Measurements from ENCODE around the gene ZNF662.

GRCh38 chr3:42964266-42964665 is 58.3 kb downstream of the ZNF662 start:
- no peak for TF ChIP-seq ZC3H10 (CRISPR knock-in tag; IDR thresholded peaks at IDR 0.05)
- TF ChIP-seq PATZ1 (CRISPR knock-in tag; IDR thresholded peaks at IDR 0.05; ENCODE audit: borderline replicate concordance), result no peak
- no peak for TF ChIP-seq ZNF70 (CRISPR knock-in tag; IDR thresholded peaks at IDR 0.05)
- no peak for TF ChIP-seq ZFP30 (CRISPR knock-in tag; IDR thresholded peaks at IDR 0.05)
- TF ChIP-seq ZNF8 (CRISPR knock-in tag; IDR thresholded peaks at IDR 0.05), result no peak
- TF ChIP-seq POU6F1 (CRISPR knock-in tag; IDR thresholded peaks at IDR 0.05; ENCODE audit: borderline replicate concordance, low read depth), result no peak

Measured in SK-N-SH treated with all-trans-retinoic acid at 6 μM for 48 hours (cell line).